ENCODE measurements around the gene SBF1.
"Not testable (repeated sequence)": the region's sequence is repeated elsewhere in the genome, so short reads cannot be mapped to it uniquely, and the experiment has no call there.

SBF1 gene, protein sequence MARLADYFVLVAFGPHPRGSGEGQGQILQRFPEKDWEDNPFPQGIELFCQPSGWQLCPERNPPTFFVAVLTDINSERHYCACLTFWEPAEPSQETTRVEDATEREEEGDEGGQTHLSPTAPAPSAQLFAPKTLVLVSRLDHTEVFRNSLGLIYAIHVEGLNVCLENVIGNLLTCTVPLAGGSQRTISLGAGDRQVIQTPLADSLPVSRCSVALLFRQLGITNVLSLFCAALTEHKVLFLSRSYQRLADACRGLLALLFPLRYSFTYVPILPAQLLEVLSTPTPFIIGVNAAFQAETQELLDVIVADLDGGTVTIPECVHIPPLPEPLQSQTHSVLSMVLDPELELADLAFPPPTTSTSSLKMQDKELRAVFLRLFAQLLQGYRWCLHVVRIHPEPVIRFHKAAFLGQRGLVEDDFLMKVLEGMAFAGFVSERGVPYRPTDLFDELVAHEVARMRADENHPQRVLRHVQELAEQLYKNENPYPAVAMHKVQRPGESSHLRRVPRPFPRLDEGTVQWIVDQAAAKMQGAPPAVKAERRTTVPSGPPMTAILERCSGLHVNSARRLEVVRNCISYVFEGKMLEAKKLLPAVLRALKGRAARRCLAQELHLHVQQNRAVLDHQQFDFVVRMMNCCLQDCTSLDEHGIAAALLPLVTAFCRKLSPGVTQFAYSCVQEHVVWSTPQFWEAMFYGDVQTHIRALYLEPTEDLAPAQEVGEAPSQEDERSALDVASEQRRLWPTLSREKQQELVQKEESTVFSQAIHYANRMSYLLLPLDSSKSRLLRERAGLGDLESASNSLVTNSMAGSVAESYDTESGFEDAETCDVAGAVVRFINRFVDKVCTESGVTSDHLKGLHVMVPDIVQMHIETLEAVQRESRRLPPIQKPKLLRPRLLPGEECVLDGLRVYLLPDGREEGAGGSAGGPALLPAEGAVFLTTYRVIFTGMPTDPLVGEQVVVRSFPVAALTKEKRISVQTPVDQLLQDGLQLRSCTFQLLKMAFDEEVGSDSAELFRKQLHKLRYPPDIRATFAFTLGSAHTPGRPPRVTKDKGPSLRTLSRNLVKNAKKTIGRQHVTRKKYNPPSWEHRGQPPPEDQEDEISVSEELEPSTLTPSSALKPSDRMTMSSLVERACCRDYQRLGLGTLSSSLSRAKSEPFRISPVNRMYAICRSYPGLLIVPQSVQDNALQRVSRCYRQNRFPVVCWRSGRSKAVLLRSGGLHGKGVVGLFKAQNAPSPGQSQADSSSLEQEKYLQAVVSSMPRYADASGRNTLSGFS (N-terminal part only)

DNA sequence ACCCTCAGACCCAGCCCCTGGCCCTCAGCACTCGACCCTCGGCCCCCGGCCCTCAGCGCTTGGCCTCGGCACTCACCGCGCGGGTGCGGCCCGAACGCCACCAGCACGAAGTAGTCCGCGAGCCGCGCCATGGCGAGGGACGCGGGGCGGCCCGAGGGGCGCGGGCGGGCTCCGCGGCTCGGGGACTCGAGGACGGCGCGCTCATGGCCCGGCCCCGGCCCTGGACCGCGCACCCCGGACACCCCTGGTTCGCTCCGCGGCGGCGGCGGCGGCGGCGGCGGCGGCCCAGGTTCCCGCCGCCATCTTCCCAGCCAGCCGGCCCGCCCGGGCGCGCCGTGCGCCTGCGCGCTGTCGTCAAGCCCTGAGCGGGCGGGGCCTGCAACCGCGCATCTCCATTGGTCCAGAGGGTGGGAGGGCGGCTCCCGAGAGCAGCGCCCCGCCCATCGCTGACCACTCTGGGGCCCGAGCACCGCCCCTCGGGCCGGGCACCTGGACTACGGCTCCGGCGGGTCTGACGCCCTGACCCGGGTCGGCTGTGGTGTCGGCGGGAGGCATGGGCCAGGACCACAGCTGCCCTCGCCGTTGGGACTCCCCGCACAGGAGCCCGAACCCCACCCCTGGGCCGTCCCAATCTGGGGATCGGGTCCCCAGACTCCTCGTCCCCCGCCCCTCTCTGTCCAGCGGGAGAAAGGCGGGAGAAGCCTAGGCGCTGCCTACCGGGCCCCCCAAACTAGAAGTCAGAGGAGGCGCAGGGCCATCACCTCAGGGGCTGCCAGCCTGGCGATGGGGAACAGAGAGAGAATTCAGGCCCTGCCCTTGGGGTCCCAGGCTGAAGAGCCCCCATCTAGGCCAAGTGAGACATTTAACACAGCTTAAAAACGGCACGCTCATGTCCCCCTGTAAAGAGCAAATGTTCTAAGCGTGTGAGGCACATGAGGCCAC lies at the start of gene SBF1:
Gene SBF1 (minus strand): TSS at position 326 of the 942 bp plus-strand sequence. CDS start 195 bp downstream, at position 131.
- DNase-seq: peak; percentile 50

DNA sequence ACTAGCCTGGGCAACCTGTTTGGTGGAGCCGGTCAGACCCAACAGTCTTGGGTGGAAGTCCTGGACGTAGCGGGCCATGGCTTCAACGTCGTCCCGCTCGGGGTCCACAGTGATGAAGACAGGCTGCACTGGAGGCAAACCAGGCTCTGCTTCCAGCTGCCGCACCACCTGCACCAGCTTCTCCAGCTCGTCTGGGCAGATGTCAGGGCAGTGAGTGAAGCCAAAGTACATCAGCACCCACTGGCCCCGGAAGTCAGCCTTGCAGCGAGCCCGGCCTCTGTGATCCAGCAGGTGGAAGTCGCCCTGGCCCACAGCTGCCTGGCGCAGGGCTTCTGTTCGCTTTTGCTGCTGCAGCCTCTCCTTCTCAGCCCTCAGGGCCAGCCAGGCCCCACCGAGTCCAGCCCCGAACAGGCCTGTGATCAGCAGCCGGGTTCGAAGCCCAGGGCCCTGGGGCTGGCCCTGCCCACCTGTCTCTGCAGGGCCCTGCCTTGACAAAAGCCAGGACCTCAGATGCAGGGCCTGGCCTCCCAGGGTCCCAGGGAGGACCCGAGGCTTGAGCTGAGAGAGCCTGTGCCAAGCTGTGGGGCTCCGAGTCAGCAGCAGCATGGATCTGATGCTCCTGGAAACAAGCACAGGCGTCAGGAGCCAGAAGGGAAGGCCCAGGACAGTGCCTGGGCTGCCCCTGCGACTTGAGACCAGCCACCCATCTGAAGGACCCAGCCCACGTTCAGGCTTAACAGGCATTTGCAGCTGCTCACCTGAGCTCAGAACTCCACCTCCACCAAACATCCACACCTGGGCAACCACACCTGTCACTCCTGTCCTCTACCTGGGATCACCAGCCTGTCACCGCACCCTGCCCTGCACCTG lies 49.2 kb upstream of the SBF1 start:
- DNase-seq: no peak

DNA sequence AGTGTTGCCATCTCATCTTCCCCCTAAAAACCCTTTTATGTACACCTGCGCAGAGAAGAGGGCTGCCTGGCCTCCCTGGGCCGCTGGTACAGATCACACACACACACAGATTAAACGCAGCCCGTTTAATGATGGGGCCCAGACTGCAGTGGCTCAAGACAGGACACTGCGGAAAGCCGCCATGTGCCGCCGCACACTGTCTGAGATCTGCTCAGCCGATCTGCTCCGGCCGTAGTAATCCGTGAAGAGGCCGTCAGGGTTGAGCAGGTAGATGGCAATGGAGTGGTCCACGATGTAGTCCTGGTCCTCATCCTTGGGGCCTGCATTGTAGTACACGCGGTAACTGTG lies 48.6 kb upstream of the SBF1 start:
- no peak for DNase-seq

DNA sequence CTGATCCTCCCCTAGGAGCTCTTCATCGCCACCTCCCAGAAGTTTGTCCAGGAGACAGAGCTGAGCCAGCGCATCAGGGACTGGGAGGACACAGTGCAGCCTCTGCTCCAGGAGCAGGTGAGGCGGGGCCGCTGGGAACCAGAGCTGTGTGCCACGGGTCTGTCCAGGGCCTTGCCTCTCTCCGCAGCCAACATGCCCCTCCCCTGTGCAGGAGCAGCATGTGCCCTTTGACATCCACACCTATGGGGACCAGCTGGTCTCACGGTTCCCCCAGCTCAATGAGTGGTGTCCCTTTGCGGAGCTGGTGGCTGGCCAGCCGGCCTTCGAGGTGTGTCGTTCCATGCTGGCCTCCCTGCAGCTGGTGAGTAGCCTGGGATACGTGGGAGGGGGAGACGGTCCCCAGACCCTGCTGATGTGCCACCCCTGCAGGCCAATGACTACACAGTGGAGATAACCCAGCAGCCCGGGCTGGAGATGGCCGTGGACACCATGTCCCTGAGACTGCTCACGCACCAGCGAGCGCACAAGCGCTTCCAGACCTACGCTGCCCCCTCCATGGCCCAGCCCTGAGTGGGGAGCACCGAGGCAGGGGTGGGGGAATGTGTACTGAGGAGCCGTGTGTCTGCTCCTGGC lies 48.1 kb upstream of the SBF1 start:
- no peak for DNase-seq

DNA sequence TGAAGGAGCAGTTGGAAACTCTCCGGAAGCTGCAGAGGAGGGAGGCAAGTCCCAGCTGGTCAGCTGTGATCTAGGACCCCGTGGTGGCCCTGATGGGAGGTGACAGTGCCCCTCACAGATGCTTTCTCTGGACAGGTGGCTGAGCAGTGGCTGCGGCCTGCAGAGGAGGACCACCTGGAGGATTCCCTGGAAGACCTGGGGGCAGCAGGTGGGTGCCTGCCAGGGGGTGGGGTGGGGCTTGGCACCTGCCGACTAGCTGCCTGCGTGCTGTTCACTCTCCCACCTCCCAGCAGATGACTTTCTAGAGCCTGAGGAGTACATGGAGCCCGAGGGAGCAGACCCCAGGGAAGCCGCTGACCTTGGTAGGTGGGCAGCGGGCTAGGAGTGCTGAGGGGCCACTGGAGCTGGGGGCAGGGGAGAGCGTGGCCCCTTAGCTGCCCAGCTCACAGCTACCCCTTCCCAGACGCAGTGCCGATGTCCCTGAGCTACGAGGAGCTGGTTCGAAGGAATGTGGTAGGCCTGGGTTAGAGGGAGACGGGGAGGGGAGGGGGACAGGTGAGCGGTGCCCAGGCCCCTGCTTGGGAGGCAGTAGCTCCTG lies 47.5 kb upstream of the SBF1 start:
- no peak for DNase-seq

DNA sequence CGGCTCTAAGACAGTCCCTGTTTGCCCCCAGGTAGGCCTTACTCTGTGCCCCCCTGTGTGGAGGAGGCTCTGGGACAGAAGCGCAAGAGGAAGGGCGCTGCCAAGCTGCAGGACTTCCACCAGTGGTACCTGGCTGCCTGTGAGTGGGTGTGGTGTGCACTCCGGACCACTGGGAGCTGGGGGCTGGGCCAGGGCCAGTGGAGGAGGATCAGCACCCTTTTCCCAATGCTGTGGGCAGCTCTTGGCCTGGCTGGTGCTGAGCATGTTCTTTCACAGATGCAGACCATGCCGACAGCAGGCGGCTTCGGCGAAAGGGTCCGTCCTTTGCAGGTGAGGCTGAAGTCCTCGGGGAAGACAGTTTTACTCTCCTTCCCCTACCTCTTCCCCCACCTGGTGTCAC lies 46.9 kb upstream of the SBF1 start:
- no peak for DNase-seq

DNA sequence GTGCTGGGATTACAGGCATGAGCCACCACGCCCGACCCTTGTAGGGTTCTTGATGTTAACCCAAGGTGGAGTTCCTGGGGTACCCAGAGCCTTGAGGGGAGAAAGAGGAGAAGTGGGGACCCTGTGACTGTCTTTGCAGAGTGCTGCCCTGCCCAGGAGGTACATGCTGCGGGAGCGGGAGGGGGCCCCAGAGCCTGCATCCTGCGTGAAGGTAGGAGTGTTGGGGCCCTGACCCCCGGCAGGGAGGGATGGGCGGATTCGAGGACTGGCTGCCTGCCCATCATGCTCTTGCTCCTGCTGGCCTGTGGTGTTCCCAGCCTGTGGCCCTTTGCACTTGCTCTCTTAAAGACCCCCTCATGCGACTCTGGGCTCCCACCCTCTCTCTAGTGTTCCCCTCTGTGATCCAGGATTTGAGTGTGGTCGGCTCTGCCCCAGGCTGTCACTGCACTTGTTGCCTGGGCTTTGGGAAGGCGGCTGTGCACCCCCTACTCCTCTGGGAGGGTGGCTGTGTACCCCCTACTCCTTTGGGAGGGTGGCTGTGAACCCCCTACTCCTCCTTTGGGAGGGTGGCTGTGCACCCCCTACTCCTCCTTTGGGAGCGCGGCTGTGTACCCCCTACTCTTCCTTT lies 46.1 kb upstream of the SBF1 start:
- DNase-seq: no peak

DNA sequence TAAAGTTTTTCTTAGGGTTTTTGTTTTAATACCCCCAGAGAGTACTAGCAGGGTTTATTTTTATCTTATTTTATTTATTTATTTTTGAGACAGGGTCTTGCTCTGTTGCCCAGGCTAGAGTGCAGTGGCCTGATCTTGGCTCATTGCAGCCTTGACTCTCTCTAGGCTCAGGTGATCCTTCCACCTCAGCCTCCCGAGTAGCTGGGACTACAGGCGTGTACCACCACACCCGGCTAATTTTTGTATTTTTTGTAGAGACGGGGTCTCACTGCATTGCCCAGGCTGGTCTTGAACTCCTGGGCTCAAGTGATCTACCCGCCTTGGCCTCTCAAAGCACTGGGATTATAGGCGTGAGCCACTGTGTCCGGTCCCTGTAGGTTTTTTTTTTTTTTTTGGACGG lies 45.3 kb upstream of the SBF1 start:
- DNase-seq: not testable (repeated sequence)

DNA sequence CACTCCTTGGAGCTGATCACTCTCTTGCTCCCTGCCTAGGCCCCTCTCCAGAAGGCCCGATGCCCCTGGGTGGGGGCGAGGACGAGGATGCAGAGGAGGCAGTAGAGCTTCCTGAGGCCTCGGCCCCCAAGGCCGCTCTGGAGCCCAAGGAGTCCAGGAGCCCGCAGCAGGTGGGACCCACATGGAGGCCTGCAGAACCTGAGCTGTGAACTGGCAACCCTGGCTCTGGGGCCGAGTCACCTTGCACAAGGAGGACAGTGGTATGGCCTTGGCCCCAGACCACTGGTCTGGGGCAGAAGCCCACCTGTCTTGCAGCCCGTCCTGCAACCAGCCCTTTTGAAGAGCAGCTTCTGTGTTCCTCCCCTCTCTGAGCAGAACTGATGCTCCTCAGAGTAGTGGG lies 44.3 kb upstream of the SBF1 start:
- DNase-seq: no peak

DNA sequence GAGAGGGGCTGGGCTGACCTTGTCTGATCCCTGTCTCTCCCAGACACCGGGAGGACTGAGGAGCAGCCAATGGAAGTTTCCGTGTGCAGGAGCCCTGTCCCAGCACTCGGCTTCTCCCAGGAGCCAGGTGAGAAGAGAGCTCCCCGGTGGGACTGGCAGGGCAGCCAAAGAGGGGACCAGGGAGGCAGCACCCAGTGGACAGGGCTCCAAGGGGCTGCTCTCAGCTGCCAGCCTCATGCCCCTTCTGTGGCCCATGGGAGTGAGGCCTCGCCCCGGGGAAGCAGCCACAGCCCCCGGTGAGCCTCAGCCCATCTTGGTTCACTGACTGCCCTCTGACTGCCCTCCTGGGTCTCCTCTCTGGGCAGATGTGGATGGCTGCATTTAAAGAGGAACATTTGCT lies 43.8 kb upstream of the SBF1 start:
- no peak for DNase-seq

DNA sequence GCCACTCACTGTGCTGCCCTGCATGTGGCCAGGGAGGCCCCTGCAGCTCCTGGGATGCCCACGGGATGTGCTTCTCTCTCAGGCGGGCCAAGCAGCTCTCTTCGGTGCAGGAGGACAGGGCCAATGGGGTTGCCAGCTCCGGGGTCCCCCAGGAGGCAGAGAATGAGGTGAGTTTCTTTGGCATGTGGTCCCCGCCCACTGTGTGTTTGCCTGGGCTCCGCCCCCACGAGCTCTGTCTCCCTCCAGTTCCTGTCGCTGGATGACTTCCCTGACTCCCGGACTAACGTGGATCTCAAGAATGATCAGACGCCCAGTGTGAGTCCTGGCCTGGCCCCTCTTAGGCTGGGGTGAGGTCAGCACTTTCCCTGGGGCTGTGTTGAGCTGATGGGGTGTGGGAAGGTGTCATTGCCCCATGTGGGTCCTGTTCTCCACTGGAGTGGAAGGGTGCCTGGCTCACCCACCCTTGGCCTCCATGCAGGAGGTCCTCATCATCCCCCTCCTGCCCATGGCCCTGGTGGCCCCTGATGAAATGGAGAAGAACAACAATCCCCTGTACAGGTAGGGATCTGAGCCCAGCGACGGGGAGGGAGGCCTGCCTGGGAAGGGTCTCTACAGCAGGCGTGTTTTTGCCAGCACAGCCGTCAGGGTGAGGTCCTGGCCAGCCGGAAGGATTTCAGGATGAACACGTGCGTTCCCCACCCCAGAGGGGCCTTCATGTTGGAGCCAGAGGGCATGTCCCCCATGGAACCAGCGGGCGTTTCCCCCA lies 42.8 kb upstream of the SBF1 start:
- DNase-seq: no peak

DNA sequence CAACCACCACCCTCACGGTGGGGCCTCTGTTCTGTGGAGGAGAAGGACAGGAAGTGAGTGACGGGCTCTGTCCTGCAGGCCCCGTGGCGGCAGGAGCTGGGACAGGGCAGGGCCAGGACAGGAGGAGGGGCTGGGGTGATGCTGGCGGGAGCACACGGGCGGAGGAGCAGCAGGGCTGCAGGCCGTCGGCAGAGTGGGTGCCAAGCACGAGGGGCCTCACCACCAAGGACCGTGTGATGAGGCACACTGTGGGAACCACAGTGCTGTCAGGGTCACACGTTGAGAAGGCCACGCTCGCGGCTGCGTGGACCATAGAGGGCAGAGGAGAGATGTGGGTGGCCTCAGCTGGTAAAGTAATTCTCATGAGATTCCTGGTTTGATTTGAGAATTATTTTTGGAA lies 42.1 kb upstream of the SBF1 start:
- DNase-seq: no peak

DNA sequence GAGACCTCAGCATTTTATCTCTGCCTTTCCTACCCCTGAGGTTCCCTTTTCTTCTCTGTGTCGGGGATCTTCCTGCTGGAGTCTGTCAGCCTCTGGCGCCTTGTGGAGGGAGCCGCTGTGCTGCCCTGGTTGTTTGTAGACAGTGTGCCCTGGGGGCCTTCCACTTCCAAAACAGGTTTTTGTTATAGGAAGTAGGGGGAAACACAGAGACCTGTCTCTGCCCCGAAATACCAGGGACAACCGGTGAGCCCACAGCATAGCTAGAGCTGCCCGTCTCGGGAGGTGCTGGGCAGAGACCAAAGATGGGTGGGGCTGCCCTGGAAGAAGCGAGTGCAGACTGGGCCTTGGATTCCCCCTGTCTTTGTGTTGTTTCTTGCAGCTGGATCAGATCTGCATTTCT lies 41.2 kb upstream of the SBF1 start:
- DNase-seq: no peak

DNA sequence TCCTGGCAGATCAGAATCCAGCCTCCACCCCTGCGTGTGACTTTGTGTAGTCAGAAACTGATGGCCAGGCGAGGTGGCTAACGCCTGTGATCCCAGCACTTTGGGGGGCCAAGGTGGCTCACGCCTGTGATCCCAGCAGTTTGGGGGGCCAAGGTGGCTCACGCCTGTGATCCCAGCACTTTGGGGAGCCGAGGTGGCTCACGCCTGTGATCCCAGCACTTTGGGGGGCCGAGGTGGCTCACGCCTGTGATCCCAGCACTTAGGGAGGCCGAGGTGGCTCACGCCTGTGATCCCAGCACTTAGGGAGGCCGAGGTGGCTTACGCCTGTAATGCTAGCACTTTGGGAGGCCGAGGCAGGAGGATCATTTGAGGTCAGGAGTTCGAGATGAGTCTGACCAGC lies 38.3 kb upstream of the SBF1 start:
- no peak for DNase-seq

DNA sequence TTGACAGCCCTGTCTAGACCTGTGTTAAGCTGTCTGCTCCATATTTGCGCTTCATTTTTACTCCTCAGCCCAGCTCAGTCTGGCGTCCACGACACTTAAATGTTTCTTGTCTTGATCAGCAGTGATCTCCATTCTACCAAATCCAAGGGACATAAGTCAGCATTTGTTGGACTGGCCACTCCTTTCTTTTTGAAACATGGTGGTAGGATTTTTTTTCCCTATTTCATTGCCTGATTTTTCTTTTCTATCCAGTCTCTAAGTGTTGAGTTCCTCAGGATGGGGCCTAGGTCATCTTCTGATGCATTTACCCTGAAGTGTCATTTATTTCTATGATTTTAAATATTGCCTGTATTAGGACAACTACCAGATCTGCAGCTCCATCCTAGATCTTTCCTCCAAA lies 34.1 kb upstream of the SBF1 start:
- no peak for DNase-seq

DNA sequence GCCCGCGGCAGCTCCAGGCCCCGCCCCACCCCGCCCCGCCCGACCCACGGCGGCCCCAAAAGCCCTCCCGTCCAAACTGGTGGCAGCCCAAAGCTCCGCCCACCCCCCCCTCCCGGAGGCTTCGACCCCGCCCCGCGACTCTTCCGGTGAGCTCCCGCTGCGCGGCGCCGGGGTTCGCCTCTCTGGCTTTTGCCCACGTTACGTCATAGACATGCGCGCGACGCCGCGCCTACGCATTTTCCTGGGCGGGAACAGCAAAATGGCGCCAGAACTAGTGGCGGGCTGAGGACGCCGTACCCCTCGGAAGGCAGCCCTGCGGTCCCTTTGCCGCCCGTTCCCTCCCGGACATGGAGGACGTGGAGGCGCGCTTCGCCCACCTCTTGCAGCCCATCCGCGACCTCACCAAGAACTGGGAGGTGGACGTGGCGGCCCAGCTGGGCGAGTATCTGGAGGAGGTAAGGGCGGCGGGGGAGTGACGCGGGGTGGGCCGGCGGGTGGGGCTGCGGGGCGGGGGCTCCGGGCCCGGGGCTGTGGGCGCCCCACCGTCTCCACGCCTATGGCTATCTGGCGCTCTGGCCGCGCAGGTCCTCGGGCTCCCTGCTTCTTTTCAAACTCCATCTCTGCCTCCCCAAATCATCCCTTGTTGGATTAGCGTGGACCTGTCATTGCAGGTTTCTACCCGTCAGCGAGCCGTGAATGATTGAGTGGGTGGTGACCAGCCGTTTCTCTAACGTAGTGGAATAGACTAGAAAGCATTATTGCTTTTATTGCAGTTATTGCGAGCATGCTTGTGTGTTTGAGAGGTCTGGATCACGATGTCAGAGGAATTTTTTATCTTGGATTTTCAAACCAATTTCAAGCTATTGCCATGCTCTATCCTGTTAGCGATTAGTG lies 33.4 kb upstream of the SBF1 start, which contains the start of gene NCAPH2:
Gene NCAPH2 (plus strand): TSS at position 234 of the 894 bp plus-strand sequence. CDS start 114 bp downstream, at position 348.
- peak; percentile 93 for DNase-seq

DNA sequence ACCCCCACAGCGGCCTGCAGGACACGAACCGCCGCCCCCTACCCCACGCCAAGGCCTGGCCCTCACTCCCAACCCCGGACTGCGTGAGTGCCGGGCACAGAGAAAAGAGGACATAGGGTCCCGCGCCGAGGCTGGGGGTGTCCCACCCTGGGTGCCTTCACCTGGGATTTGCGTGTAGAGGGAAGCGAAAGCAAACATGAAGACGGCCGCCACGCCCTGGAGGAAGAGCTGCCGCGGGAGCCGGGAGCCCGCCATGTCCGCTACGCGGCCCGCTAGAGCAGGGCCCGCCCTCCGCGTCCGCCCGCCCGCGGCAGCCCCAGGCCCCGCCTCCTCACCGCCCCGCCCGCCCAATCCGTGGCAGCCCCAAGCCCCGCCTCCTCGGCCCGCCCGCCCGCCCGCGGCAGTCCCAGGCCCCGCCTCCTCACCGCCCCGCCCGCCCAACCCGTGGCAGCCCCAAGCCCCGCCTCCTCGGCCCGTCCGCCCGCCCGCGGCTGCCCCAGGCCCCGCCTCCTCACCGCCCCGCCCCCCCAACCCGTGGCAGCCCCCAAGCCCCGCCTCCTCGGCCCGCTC lies 32.7 kb upstream of the SBF1 start, which contains the start of gene LMF2:
Gene LMF2 (minus strand): TSS at position 282 of the 570 bp plus-strand sequence. CDS start 27 bp downstream, at position 255.
- peak; percentile 79 for DNase-seq
